GM12892 (cell line): ENCODE measurements around the gene ADGRE3.
"Not testable (repeated sequence)": the region's sequence is repeated elsewhere in the genome, so short reads cannot be mapped to it uniquely, and the experiment has no call there.

ENCODE experiments used
- DNase-seq: peaks from one replicate; pipeline ENCODE4 v3.0.0; 2011; ENCODE audit not compliant: insufficient read length
- FAIRE-seq: peaks from 2 replicates; lab custom pipeline; 2011; peaks lifted over from hg19 to GRCh38; lab: Jason Lieb, UNC
- POLR2A ChIP-seq: IDR thresholded peaks from 2 replicates; pipeline ENCODE4 v1.6.1; 2011; ENCODE audit warnings: low read depth, low read length, control low read depth
- POLR2AphosphoS5 ChIP-seq: IDR thresholded peaks from 2 replicates; pipeline ENCODE4 v1.6.1; 2011; ENCODE audit warnings: low read depth, low read length, control low read depth
- TAF1 ChIP-seq: IDR thresholded peaks from 2 replicates; pipeline ENCODE4 v1.6.1; 2011; ENCODE audit warnings: low read depth, mild to moderate bottlenecking, control low read depth, low read length, borderline replicate concordance

The ADGRE3 gene

GRCh38 chr19:14654786-14655560 is 19.7 kb downstream of the ADGRE3 start:
- FAIRE-seq (no peak), DNase-seq (no peak)
- TF ChIP-seq TAF1, result no peak
- no peak for TF ChIP-seq POLR2AphosphoS5
- TF ChIP-seq POLR2A, result no peak

- DNase-seq (no peak), FAIRE-seq (no peak)
- TF ChIP-seq TAF1 (no peak), POLR2A (no peak)
Observed at GRCh38 chr19:14650161-14650560, 24.5 kb downstream of the ADGRE3 start.

GRCh38 chr19:14649020-14649419 is 25.6 kb downstream of the ADGRE3 start:
- FAIRE-seq (no peak), DNase-seq (no peak)
- no peak for TF ChIP-seq POLR2AphosphoS5
- TF ChIP-seq TAF1, result no peak
- no peak for TF ChIP-seq POLR2A

GRCh38 chr19:14648506-14648905 is 26.1 kb downstream of the ADGRE3 start:
- TF ChIP-seq TAF1, result no peak
- no peak for TF ChIP-seq POLR2A
- no peak for TF ChIP-seq POLR2AphosphoS5
- FAIRE-seq (no peak), DNase-seq (no peak)

GRCh38 chr19:14639536-14640277 is 34.9 kb downstream of the ADGRE3 start:
- FAIRE-seq (no peak), DNase-seq (no peak)
- TF ChIP-seq POLR2A (no peak), TAF1 (no peak), POLR2AphosphoS5 (no peak)

GRCh38 chr19:14632286-14632685 is 42.4 kb downstream of the ADGRE3 start:
- FAIRE-seq (peak; percentile 65), DNase-seq (no peak)
- TF ChIP-seq POLR2A (no peak), POLR2AphosphoS5 (no peak), TAF1 (no peak)

GRCh38 chr19:14629557-14629956 is 45.1 kb downstream of the ADGRE3 start:
- TF ChIP-seq POLR2A (no peak), POLR2AphosphoS5 (no peak), TAF1 (no peak)
- DNase-seq, result no peak
- no peak for FAIRE-seq

- DNase-seq, FAIRE-seq: not testable (repeated sequence)
Observed at GRCh38 chr19:14624491-14624890, 50.2 kb downstream of the ADGRE3 start.

- no peak for FAIRE-seq
- TF ChIP-seq POLR2A, result no peak
- TF ChIP-seq TAF1, result no peak
- TF ChIP-seq POLR2AphosphoS5, result no peak
Observed at GRCh38 chr19:14619404-14619803, 55.2 kb downstream of the ADGRE3 start.

GRCh38 chr19:14616407-14616806 is 58.2 kb downstream of the ADGRE3 start:
- no peak for DNase-seq
- TF ChIP-seq POLR2AphosphoS5 (no peak), TAF1 (no peak), POLR2A (no peak)

More at GRCh38 chr19:14619404-14619803, 55.2 kb downstream of the ADGRE3 start:
- no peak for DNase-seq

GRCh38 chr19:14615623-14616022 is 59.0 kb downstream of the ADGRE3 start:
- FAIRE-seq (no peak), DNase-seq (no peak)
- TF ChIP-seq POLR2A (no peak), POLR2AphosphoS5 (no peak), TAF1 (no peak)

More at GRCh38 chr19:14616407-14616806, 58.2 kb downstream of the ADGRE3 start:
- FAIRE-seq, result no peak

- DNase-seq (no peak), FAIRE-seq (peak; percentile 65)
- TF ChIP-seq POLR2AphosphoS5 (no peak), POLR2A (peak; percentile 22; the same call in 1 of the 2 replicates)
Observed at GRCh38 chr19:14614099-14614412, 60.6 kb downstream of the ADGRE3 start.

GRCh38 chr19:14613399-14614098 is 61.1 kb downstream of the ADGRE3 start:
- FAIRE-seq, DNase-seq: not testable (repeated sequence)
